Stimulated activated memory B cell treated with anti-CD40 and anti-IgM and Interleukin-4, amounts not matched to agents 10 μg/mL and 1 μg/mL and 100 μg/mL, for 72 hours (primary cell): Measurements from ENCODE around the gene MYOM3.
"Not testable (repeated sequence)": the region's sequence is repeated elsewhere in the genome, so short reads cannot be mapped to it uniquely, and the experiment has no call there.

Source experiments
- ATAC-seq: fragments of 150-1000 bp; cut with Tn5 transposase; 2 replicates; pipeline ENCODE4 v1.10.0; 2021
- H3K27ac Mint-ChIP-seq: one replicate; pipeline ENCODE4 v1.8.0; 2022; ENCODE audit warnings: mild to moderate bottlenecking, mixed read lengths
- H3K27me3 Mint-ChIP-seq: one replicate; pipeline ENCODE4 v1.8.0; 2022; ENCODE audit warnings: mixed read lengths
- H3K36me3 Mint-ChIP-seq: one replicate; pipeline ENCODE4 v1.8.0; 2022; ENCODE audit warnings: mixed read lengths
- H3K4me1 Mint-ChIP-seq: one replicate; pipeline ENCODE4 v1.8.0; 2022; ENCODE audit warnings: mixed read lengths
- H3K4me3 Mint-ChIP-seq: one replicate; pipeline ENCODE4 v1.8.0; 2022; ENCODE audit warnings: mild to moderate bottlenecking, moderate library complexity, mixed read lengths
- H3K9me3 Mint-ChIP-seq: one replicate; pipeline ENCODE4 v1.8.0; 2022; ENCODE audit warnings: mixed read lengths

MYOM3 gene

GRCh38 chr1:24030976-24031516, 80.9 kb downstream of the MYOM3 start:
- not testable (repeated sequence) for H3K9me3 Mint-ChIP-seq, H3K4me3 Mint-ChIP-seq, H3K36me3 Mint-ChIP-seq, H3K4me1 Mint-ChIP-seq, H3K27ac Mint-ChIP-seq, H3K27me3 Mint-ChIP-seq, ATAC-seq

DNA sequence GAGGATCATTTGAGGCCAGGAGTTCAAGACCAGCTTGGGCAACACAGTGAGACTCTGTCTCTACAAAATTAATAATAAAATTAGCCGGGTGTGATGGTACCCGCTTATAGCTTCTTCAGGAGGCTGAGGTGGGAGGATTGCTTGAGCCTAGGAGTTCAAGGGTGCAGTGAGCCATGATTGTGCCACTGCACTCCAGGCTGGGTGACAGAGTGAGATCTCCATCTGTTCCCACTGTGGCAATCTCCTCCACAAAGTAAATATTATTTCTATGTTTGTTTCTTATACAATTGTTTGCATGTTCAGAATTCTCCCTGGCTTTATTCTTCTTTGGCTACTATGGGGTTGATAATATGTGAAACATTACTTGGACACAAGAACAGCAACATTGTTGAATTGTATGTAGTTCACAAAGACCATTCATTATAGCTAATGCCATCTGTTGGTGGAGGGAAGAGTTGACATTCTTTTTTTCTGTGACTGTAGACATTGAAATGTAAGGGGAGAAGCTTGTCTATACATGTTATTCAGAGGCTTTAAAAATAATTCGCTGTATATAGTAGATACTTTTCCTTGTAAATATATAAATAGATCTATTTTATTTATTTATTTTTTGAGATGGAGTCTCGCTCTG, 84.0 kb downstream of the MYOM3 start:
- Mint-ChIP-seq H3K27me3 (no peaks in the 10 kb centered on the region), H3K9me3 (no peaks in the 10 kb centered on the region), H3K27ac (no peak overlapping the region), H3K4me1 (peaks cover 6% of the 10 kb centered on the region), H3K4me3 (no peak overlapping the region), H3K36me3 (no peaks in the 10 kb centered on the region)
- ATAC-seq = no peak

DNA sequence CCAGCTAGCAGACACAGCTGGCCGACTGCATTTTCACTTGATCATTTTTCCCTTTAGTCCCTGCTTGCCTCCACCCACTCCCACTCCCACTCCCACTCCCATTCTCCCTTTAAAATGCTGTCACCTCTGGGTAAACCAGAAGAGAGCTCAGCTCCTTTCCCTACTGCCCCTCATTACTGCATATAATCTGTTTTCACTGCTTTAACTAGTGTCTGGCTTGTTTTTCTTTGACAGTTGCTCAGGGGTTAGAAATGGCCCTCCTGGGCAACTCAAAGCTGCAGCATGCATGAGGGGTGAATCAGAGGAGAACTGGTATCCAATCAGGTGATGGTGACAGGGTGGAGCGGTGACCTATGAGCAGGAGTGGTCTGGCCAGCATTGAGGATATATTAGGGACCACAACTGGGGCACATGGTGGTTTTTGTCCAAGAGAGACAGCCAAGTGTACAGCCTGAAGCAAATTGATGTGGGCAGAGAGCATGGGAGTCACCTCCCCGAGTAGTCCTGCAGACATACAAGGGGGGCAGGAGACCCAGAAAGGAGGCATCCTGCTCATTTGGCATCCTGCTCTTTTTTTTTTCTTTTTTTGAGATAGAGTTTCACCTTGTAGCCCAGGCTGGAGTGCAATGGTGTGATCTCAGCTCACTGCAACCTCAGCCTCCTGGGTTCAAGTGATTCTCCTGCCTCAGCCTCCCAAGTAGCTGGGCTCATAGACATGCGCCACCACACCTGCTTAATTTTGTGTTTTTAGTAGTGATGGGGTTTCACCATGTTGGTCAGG, 89.2 kb downstream of the MYOM3 start:
- no peaks in the 10 kb centered on the region for H3K9me3 Mint-ChIP-seq
- ATAC-seq = no peak
- H3K36me3 Mint-ChIP-seq = no peaks in the 10 kb centered on the region
- no peaks in the 10 kb centered on the region for H3K27me3 Mint-ChIP-seq
- H3K4me3 Mint-ChIP-seq = no peak overlapping the region
- no peak overlapping the region for H3K27ac Mint-ChIP-seq
- H3K4me1 Mint-ChIP-seq = peaks cover 6% of the 10 kb centered on the region

DNA sequence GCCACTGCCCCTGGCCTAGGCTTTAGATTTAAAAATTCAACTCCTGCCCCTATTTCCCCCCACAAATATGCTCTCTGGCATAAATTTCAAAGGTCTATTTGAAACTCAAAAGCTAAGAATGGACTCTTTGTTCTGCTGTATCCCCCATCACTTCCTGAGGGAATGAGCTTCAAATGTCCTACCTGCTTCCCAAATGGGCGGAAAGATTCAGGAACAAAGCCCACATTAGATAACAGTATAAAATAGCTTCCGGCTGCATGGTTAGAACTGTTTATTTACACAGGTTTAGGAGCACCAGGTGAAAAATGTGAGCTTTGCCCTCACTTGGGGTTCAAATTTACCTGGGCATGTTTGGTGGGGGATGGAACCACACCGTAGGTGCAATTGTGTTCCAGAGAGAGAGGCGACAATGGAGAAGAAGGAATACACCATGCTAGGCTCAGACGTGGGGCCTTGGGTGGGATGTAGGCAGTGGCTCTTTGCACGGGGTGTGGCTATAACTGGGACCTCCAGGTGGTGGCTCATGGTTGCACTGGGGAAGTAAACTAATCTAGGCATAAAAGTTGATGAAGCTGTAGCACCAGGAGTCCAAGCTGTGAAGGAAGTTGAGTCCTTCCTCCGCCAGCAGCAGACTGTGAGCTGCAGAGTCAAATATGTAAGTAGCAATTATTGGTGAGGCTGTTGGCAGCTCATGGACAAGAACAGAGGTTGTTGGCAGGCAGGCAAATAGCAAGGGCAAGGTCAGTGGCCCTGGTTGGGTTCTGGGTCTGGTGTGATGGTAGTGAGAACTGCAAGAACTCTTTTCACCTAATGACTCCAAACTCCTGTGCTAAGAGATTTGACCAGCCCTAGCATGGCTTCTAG, 90.3 kb downstream of the MYOM3 start:
- H3K36me3 Mint-ChIP-seq = no peaks in the 10 kb centered on the region
- H3K27me3 Mint-ChIP-seq = no peaks in the 10 kb centered on the region
- H3K4me1 Mint-ChIP-seq = peaks cover 6% of the 10 kb centered on the region
- no peak for ATAC-seq
- no peaks in the 10 kb centered on the region for H3K9me3 Mint-ChIP-seq
- no peak overlapping the region for H3K27ac Mint-ChIP-seq
- no peak overlapping the region for H3K4me3 Mint-ChIP-seq

GRCh38 chr1:24020470-24020869, 91.5 kb downstream of the MYOM3 start:
- peaks cover 4% of the 10 kb centered on the region for H3K4me1 Mint-ChIP-seq
- H3K27me3 Mint-ChIP-seq = no peaks in the 10 kb centered on the region
- no peaks in the 10 kb centered on the region for H3K9me3 Mint-ChIP-seq
- H3K4me3 Mint-ChIP-seq = no peak overlapping the region
- ATAC-seq = no peak
- H3K27ac Mint-ChIP-seq = no peak overlapping the region
- no peaks in the 10 kb centered on the region for H3K36me3 Mint-ChIP-seq

- Mint-ChIP-seq H3K27me3 (peaks cover under 1% of the 10 kb centered on the region), H3K4me3 (no peak overlapping the region), H3K9me3 (no peaks in the 10 kb centered on the region), H3K4me1 (no peaks in the 10 kb centered on the region), H3K36me3 (no peaks in the 10 kb centered on the region), H3K27ac (no peak overlapping the region)
- ATAC-seq = no peak
Measured at GRCh38 chr1:24020025-24020424, 91.9 kb downstream of the MYOM3 start.

- Mint-ChIP-seq H3K27ac (no peak overlapping the region), H3K4me3 (no peak overlapping the region), H3K4me1 (no peaks in the 10 kb centered on the region), H3K27me3 (peaks cover 12% of the 10 kb centered on the region), H3K36me3 (no peaks in the 10 kb centered on the region), H3K9me3 (no peaks in the 10 kb centered on the region)
- no peak for ATAC-seq
Measured at GRCh38 chr1:24018611-24019580, 93.0 kb downstream of the MYOM3 start.

DNA sequence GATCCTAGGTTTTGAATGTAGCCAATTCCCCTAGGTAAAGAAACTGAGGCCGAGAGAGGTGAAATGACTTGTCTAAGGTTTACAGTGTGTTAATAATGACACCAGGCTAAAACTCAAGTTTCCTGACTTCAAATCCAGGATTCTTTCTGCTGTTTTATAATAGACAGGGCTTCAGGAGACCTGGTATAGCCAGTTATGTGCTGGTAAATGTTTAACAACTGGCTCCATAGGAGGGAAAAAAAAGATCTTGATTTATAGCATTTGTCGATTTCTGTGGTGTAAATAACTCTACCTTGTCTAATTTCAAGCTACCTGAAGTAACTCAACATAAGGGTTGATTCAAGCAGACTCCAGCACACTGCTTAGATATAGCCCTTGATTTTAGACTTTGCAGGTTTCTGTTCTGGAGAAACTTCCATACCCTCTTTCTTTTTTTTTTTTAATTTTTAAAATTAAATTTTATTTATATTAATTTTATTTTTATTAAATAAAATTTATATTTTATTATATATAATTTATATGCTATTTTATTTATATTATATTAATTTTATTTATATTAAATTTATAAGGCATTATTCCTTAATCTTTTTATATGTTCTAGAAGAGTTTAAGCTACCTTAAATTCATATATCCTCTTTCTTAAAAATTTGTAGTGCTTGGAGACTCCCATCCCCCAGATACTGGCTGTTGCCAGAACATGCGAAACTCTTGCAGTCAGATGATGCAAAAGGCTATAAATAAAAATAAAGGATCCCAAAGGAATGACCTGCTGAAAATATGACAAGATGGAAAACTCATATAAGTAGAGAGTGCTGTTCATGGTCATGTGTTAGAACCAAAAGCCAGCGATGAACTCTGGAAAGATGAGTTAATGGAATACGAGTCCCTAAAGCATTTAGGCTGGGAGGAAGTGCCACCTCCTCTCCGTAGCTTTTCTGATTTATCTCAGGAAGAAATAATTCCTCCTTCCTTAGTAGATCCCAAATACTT, 96.4 kb downstream of the MYOM3 start:
- no peak overlapping the region for H3K4me3 Mint-ChIP-seq
- ATAC-seq = no peak
- H3K9me3 Mint-ChIP-seq = no peaks in the 10 kb centered on the region
- H3K4me1 Mint-ChIP-seq = peaks cover 6% of the 10 kb centered on the region
- no peaks in the 10 kb centered on the region for H3K36me3 Mint-ChIP-seq
- no peak overlapping the region for H3K27ac Mint-ChIP-seq
- H3K27me3 Mint-ChIP-seq = peaks cover 46% of the 10 kb centered on the region

GRCh38 chr1:24012878-24013277, 99.1 kb downstream of the MYOM3 start:
- not testable (repeated sequence) for ATAC-seq
- peaks cover 59% of the 10 kb centered on the region for H3K27me3 Mint-ChIP-seq

GRCh38 chr1:24010650-24011049, 101.3 kb downstream of the MYOM3 start:
- Mint-ChIP-seq H3K4me1 (peaks cover 6% of the 10 kb centered on the region), H3K36me3 (no peaks in the 10 kb centered on the region), H3K27me3 (peaks cover 71% of the 10 kb centered on the region), H3K4me3 (no peak overlapping the region), H3K9me3 (no peaks in the 10 kb centered on the region), H3K27ac (no peak overlapping the region)
- ATAC-seq = no peak

More at GRCh38 chr1:24012878-24013277, 99.1 kb downstream of the MYOM3 start:
- H3K4me3 Mint-ChIP-seq, H3K4me1 Mint-ChIP-seq, H3K36me3 Mint-ChIP-seq, H3K27ac Mint-ChIP-seq, H3K9me3 Mint-ChIP-seq: not testable (repeated sequence)

- no peak overlapping the region for H3K4me3 Mint-ChIP-seq
- H3K4me1 Mint-ChIP-seq = peaks cover 6% of the 10 kb centered on the region
- H3K27me3 Mint-ChIP-seq = peaks cover 64% of the 10 kb centered on the region
- no peaks in the 10 kb centered on the region for H3K9me3 Mint-ChIP-seq
- ATAC-seq = no peak
- H3K36me3 Mint-ChIP-seq = no peaks in the 10 kb centered on the region
- no peak overlapping the region for H3K27ac Mint-ChIP-seq
Measured at GRCh38 chr1:24009406-24009805, 102.5 kb downstream of the MYOM3 start.

DNA sequence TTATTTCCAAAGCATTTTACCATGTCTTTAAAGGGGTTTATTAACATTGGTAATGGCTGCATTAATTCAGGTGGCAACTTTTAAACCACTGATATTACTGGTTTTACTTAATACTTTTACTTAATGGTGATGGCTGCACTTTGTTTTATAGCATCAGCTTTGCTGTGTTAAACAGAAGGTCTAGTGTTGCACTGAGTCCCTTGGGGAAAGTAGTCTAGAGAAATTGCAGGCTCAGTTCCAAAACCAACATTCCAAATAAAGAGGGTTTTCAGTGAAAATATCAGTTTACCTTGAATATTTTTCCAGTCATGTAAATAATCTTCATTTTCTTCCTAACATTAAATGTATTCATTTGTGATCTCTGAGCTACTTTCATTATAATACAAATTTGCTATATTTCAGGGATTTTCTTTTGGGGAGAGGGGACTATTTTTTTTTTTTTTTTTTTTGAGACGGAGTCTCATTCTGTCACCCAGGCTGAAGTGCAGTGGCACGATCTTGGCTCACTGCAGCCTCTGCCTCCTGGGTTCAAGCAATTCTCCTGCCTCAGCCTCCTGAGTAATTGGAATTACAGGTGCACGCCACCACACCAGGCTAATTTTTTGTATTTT, 103.3 kb downstream of the MYOM3 start:
- H3K36me3 Mint-ChIP-seq, H3K4me1 Mint-ChIP-seq, H3K4me3 Mint-ChIP-seq, H3K9me3 Mint-ChIP-seq, H3K27ac Mint-ChIP-seq, ATAC-seq: not testable (repeated sequence)
- peaks cover 57% of the 10 kb centered on the region for H3K27me3 Mint-ChIP-seq

GRCh38 chr1:24007079-24007478, 104.9 kb downstream of the MYOM3 start:
- H3K27me3 Mint-ChIP-seq = peaks cover 41% of the 10 kb centered on the region
- H3K36me3 Mint-ChIP-seq = no peaks in the 10 kb centered on the region
- no peak overlapping the region for H3K4me3 Mint-ChIP-seq
- no peak for ATAC-seq
- H3K9me3 Mint-ChIP-seq = no peaks in the 10 kb centered on the region
- no peak overlapping the region for H3K27ac Mint-ChIP-seq
- H3K4me1 Mint-ChIP-seq = peaks cover 17% of the 10 kb centered on the region
